Stomach (tissue), 4 donors: ENCODE results near the gene EN1.

ENCODE experiments used
- CTCF ChIP-seq, 7 experiments: fragments of 450-650 bp in 4 of 7; fragments of 200-600 bp in 3 of 7; sonication (generic) in 3 of 7; IDR thresholded peaks; one replicate each; pipeline ENCODE4 v1.5.1; 2016 to 2019; ENCODE audit warnings: antibody characterized with exemption in 7 of 7, control low read depth in 2 of 7, mild to moderate bottlenecking in 1 of 7
- POLR2AphosphoS5 ChIP-seq, 3 donors: sonication (generic); formaldehyde crosslinking; IDR thresholded peaks; one replicate each; pipeline ENCODE4 v1.6.1; 2016; ENCODE audit warnings: antibody characterized with exemption in 3 of 3

GRCh38 chr2:118808429-118808809 is 39.0 kb downstream of the EN1 start:
- no peak for TF ChIP-seq POLR2AphosphoS5 (IDR thresholded peaks at IDR 0.05)
- no peak for TF ChIP-seq CTCF (IDR thresholded peaks at IDR 0.05)
